HFF-Myc (cell line): Measurements from ENCODE around the gene MASTL.

Experiments used
- DNase-seq: peaks from one replicate; pipeline ENCODE4 v3.0.0-alpha.2; 2011; ENCODE audit warnings: low read depth; ENCODE audit errors: extremely low read depth
- H3K4me3 ChIP-seq: replicated peaks from 2 replicates; pipeline ENCODE4 v1.5.1; 2011; ENCODE audit warnings: low read depth, mild to moderate bottlenecking, control low read depth, low read length
- CTCF ChIP-seq: IDR thresholded peaks from 2 replicates; pipeline ENCODE4 v1.5.1; 2012; ENCODE audit warnings: mild to moderate bottlenecking, low read depth, low read length, control low read depth; ENCODE audit errors: missing control alignments

The MASTL gene

GRCh38 chr10:27155066-27155754 is at the start of gene MASTL:
TSS of gene MASTL (plus strand) at chr10:27155352. CDS start at chr10:27155427, 75 bp downstream.
- TF ChIP-seq CTCF: no peak
- DNase-seq: peak; percentile 63
- peak within 1 kb of the TSS; percentile 73 for H3K4me3 ChIP-seq

GRCh38 chr10:27108165-27108564 is 47.0 kb upstream of the MASTL start:
- DNase-seq: no peak
- no peak overlapping the region for H3K4me3 ChIP-seq
- TF ChIP-seq CTCF: no peak

- DNase-seq: no peak
- no peak for TF ChIP-seq CTCF
Observed at GRCh38 chr10:27134371-27134770, 20.8 kb upstream of the MASTL start.

GRCh38 chr10:27138277-27138676 is 16.9 kb upstream of the MASTL start:
- DNase-seq: no peak
- TF ChIP-seq CTCF: no peak
- H3K4me3 ChIP-seq: no peak overlapping the region

More at GRCh38 chr10:27134371-27134770, 20.8 kb upstream of the MASTL start:
- H3K4me3 ChIP-seq: no peak overlapping the region

- DNase-seq: no peak
- no peak for TF ChIP-seq CTCF
Observed at GRCh38 chr10:27143686-27144085, 11.5 kb upstream of the MASTL start.

GRCh38 chr10:27145937-27146336 is 9.2 kb upstream of the MASTL start:
- no peak for DNase-seq
- no peak for TF ChIP-seq CTCF
- H3K4me3 ChIP-seq: no peak overlapping the region

More at GRCh38 chr10:27143686-27144085, 11.5 kb upstream of the MASTL start:
- no peak overlapping the region for H3K4me3 ChIP-seq

GRCh38 chr10:27147701-27148100 is 7.5 kb upstream of the MASTL start:
- no peak for DNase-seq
- TF ChIP-seq CTCF: no peak
- no peak overlapping the region for H3K4me3 ChIP-seq
